Measurements from ENCODE around the gene CYP20A1.
"Not testable (repeated sequence)": the region's sequence is repeated elsewhere in the genome, so short reads cannot be mapped to it uniquely, and the experiment has no call there.

CYP20A1 gene

GRCh38 chr2:203340791-203341487 is 102.1 kb downstream of the CYP20A1 start:
- Histone ChIP-seq H3K4me2 (ENCODE audit: low read depth, low read length, poor library complexity, severe bottlenecking) (no peak overlapping the region), H3K9ac (ENCODE audit: low read length) (no peak overlapping the region), H3K9me3 (ENCODE audit: insufficient read depth, low read length) (no peaks in the 10 kb centered on the region)

GRCh38 chr2:203341741-203342310 is 103.0 kb downstream of the CYP20A1 start:
- Histone ChIP-seq H3K27ac (ENCODE audit: low read depth, low read length) (no peak overlapping the region), H3K79me2 (ENCODE audit: insufficient read depth, low read length) (peaks cover 21% of the 10 kb centered on the region), H3K9ac (ENCODE audit: low read length) (no peak overlapping the region), H2AFZ (ENCODE audit: low read depth, low read length, severe bottlenecking) (no peak overlapping the region), H3K27me3 (ENCODE audit: low read length) (no peaks in the 10 kb centered on the region), H3F3A (ENCODE audit: insufficient read depth) (no peaks in the 10 kb centered on the region), H3K4me2 (ENCODE audit: low read depth, low read length, poor library complexity, severe bottlenecking) (no peak overlapping the region), H3K4me3 (ENCODE audit: insufficient read depth, low read length, poor library complexity, severe bottlenecking) (no peak overlapping the region), H3K36me3 (ENCODE audit: low read length) (no peaks in the 10 kb centered on the region), H3K9me2 (replicated peaks; ENCODE audit: insufficient read depth, low read length) (no peaks in the 10 kb centered on the region), H3K9me3 (ENCODE audit: insufficient read depth, low read length) (no peaks in the 10 kb centered on the region), H4K20me1 (ENCODE audit: low read depth, low read length) (no peaks in the 10 kb centered on the region)
- TF ChIP-seq EZH2phosphoT487 (conservative IDR thresholded peaks at IDR 0.05; ENCODE audit: low read length) (no peak), CTCF (IDR thresholded peaks at IDR 0.05; ENCODE audit: insufficient read depth, low read length, poor library complexity, severe bottlenecking) (no peak)

More at GRCh38 chr2:203340791-203341487, 102.1 kb downstream of the CYP20A1 start:
- no peaks in the 10 kb centered on the region for H3K9me2 ChIP-seq (replicated peaks; ENCODE audit: insufficient read depth, low read length)
- H4K20me1 ChIP-seq (ENCODE audit: low read depth, low read length): no peaks in the 10 kb centered on the region
- H3K79me2 ChIP-seq (ENCODE audit: insufficient read depth, low read length): peaks cover 21% of the 10 kb centered on the region
- H3K4me3 ChIP-seq (ENCODE audit: insufficient read depth, low read length, poor library complexity, severe bottlenecking): no peak overlapping the region
- no peak overlapping the region for H3K27ac ChIP-seq (ENCODE audit: low read depth, low read length)
- no peaks in the 10 kb centered on the region for H3F3A ChIP-seq (ENCODE audit: insufficient read depth)
- TF ChIP-seq CTCF (IDR thresholded peaks at IDR 0.05; ENCODE audit: insufficient read depth, low read length, poor library complexity, severe bottlenecking) (no peak), EZH2phosphoT487 (conservative IDR thresholded peaks at IDR 0.05; ENCODE audit: low read length) (no peak)
- H3K36me3 ChIP-seq (ENCODE audit: low read length): no peaks in the 10 kb centered on the region
- no peak overlapping the region for H2AFZ ChIP-seq (ENCODE audit: low read depth, low read length, severe bottlenecking)
- H3K27me3 ChIP-seq (ENCODE audit: low read length): no peaks in the 10 kb centered on the region

- H3K4me2 ChIP-seq (ENCODE audit: low read depth, low read length, poor library complexity, severe bottlenecking); H3K9me3 ChIP-seq (ENCODE audit: insufficient read depth, low read length); H3K9ac ChIP-seq (ENCODE audit: low read length); H3K9me2 ChIP-seq (replicated peaks; ENCODE audit: insufficient read depth, low read length); H3K27ac ChIP-seq (ENCODE audit: low read depth, low read length); H3F3A ChIP-seq (ENCODE audit: insufficient read depth); H3K27me3 ChIP-seq (ENCODE audit: low read length); H4K20me1 ChIP-seq (ENCODE audit: low read depth, low read length); H3K4me3 ChIP-seq (ENCODE audit: insufficient read depth, low read length, poor library complexity, severe bottlenecking); H2AFZ ChIP-seq (ENCODE audit: low read depth, low read length, severe bottlenecking); H3K36me3 ChIP-seq (ENCODE audit: low read length): not testable (repeated sequence)
- H3K79me2 ChIP-seq (ENCODE audit: insufficient read depth, low read length): peaks cover 15% of the 10 kb centered on the region
Measured at GRCh38 chr2:203342374-203342773, 103.6 kb downstream of the CYP20A1 start.

- H3K9me3 ChIP-seq (ENCODE audit: insufficient read depth, low read length): no peaks in the 10 kb centered on the region
- no peak overlapping the region for H3K27ac ChIP-seq (ENCODE audit: low read depth, low read length)
- H3K9ac ChIP-seq (ENCODE audit: low read length): no peak overlapping the region
- H3F3A ChIP-seq (ENCODE audit: insufficient read depth): no peaks in the 10 kb centered on the region
- H3K4me2 ChIP-seq (ENCODE audit: low read depth, low read length, poor library complexity, severe bottlenecking): no peak overlapping the region
- no peaks in the 10 kb centered on the region for H3K36me3 ChIP-seq (ENCODE audit: low read length)
- no peaks in the 10 kb centered on the region for H3K27me3 ChIP-seq (ENCODE audit: low read length)
- H3K79me2 ChIP-seq (ENCODE audit: insufficient read depth, low read length): peaks cover 3% of the 10 kb centered on the region; the same call in 1 of the 2 replicates
- H3K9me2 ChIP-seq (replicated peaks; ENCODE audit: insufficient read depth, low read length): no peaks in the 10 kb centered on the region
- no peak overlapping the region for H2AFZ ChIP-seq (ENCODE audit: low read depth, low read length, severe bottlenecking)
- H4K20me1 ChIP-seq (ENCODE audit: low read depth, low read length): no peaks in the 10 kb centered on the region
- TF ChIP-seq EZH2phosphoT487 (conservative IDR thresholded peaks at IDR 0.05; ENCODE audit: low read length) (no peak), CTCF (IDR thresholded peaks at IDR 0.05; ENCODE audit: insufficient read depth, low read length, poor library complexity, severe bottlenecking) (no peak)
- no peak overlapping the region for H3K4me3 ChIP-seq (ENCODE audit: insufficient read depth, low read length, poor library complexity, severe bottlenecking)
Measured at GRCh38 chr2:203344667-203345066, 105.8 kb downstream of the CYP20A1 start.

Measured in SU-DHL-6 (cell line).